ENCODE data around the gene HRK.

Gene HRK

GRCh38 chr12:116859079-116859478, 22.2 kb downstream of the HRK start:
- no peak for DNase-seq (ENCODE audit: low read depth)
- H3K4me3 ChIP-seq (ENCODE audit: low read depth, low read length) = no peak overlapping the region
- TF ChIP-seq CTCF (IDR thresholded peaks at IDR 0.05; ENCODE audit: insufficient read depth, low read depth, low read length, missing control alignments) = no peak

- no peak for DNase-seq (ENCODE audit: low read depth)
- TF ChIP-seq CTCF (IDR thresholded peaks at IDR 0.05; ENCODE audit: insufficient read depth, low read depth, low read length, missing control alignments) = no peak
Observed at GRCh38 chr12:116856729-116857128, 24.5 kb downstream of the HRK start.

DNA sequence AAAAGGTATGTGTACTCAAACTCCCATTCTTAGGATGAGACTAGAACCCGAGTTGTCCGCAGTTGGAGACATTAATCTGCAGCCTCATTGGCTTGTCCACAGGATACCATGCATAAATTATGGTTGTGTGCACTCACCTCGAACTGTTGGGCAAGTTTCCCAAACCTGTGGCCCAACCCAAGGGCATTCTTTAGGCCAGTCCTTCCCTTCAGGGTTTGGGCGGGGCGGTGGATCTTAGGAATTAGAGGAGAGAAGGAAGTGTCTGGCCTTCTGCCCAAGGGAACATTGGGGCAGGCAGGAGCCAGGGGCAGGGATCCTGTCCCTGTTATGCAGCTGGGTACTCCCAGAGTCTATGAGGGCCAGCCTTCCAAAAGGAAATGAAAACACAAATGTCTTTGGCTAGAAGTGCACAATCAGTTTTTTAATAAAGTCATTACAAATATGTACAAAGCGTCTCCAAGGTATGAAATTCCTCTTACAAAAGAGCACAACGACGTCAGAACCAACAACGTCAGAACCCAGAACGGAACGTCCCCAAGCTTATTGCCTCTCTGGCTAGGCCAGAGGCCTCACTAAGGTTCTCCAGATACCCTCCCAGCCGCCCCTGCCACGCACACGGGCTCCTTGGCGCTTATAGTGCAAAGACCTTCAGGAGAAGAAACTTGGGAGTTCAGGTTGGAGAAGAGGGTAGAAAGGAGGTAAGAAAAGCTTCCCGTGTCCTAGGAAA, 25.3 kb downstream of the HRK start:
- no peak for DNase-seq (ENCODE audit: low read depth)
- no peak for TF ChIP-seq CTCF (IDR thresholded peaks at IDR 0.05; ENCODE audit: insufficient read depth, low read depth, low read length, missing control alignments)
- H3K4me3 ChIP-seq (ENCODE audit: low read depth, low read length) = no peak overlapping the region

More at GRCh38 chr12:116856729-116857128, 24.5 kb downstream of the HRK start:
- H3K4me3 ChIP-seq (ENCODE audit: low read depth, low read length) = no peak overlapping the region

DNA sequence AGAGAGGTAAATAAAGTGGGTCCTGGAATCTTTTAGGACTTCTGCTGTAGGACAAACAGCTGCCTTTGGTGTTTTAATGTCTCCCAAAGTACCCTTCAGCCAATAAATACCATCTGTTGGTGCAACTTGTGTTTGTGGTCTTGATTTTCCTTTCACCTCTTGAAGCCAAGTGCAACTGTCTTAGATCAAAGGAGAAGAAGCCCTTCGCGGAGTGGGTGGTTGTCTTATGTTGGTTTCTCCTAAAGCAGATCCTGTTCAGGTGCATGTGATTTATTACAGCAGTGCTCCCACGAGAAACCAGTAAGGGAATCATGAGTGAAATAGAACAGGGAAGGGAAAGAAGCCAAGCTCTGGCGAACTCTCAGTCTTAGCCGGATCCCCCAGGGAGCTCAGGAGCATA, 27.7 kb downstream of the HRK start:
- no peak for TF ChIP-seq CTCF (IDR thresholded peaks at IDR 0.05; ENCODE audit: insufficient read depth, low read depth, low read length, missing control alignments)
- no peak for DNase-seq (ENCODE audit: low read depth)
- H3K4me3 ChIP-seq (ENCODE audit: low read depth, low read length) = no peak overlapping the region

DNA sequence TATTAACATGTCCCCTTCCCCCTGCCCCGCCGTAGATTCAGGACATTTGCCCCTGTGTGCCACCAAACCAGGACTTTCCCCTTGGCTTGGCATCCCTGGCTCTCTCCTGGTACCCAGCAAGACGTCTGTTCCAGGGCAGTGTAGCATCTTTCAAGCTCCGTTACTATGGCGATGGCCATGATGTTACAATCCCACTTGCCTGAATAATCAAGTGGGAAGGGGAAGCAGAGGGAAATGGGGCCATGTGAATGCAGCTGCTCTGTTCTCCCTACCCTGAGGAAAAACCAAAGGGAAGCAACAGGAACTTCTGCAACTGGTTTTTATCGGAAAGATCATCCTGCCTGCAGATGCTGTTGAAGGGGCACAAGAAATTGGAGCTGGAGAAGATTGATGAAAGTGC, 28.9 kb downstream of the HRK start:
- no peak overlapping the region for H3K4me3 ChIP-seq (ENCODE audit: low read depth, low read length)
- no peak for TF ChIP-seq CTCF (IDR thresholded peaks at IDR 0.05; ENCODE audit: insufficient read depth, low read depth, low read length, missing control alignments)
- DNase-seq (ENCODE audit: low read depth) = no peak

DNA sequence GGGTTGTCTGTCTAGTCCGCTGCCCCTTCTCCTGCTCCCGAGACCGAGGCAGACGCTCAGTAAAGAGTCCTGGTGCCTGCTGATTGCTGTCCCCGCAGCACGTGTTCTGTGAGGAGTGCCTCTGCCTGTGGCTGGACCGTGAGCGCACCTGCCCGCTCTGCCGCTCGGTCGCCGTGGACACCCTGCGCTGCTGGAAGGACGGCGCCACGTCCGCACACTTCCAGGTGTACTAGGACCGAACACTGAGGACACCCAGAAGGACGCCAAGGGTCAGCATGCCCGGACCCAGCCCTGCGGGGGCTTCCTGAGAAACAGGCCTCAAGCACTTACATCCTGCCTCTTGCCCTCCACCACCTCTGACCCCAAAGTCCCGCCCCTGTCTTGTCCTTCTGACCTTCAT, 32.0 kb downstream of the HRK start:
- H3K4me3 ChIP-seq (ENCODE audit: low read depth, low read length) = no peak overlapping the region
- DNase-seq (ENCODE audit: low read depth) = no peak
- TF ChIP-seq CTCF (IDR thresholded peaks at IDR 0.05; ENCODE audit: insufficient read depth, low read depth, low read length, missing control alignments) = no peak

DNA sequence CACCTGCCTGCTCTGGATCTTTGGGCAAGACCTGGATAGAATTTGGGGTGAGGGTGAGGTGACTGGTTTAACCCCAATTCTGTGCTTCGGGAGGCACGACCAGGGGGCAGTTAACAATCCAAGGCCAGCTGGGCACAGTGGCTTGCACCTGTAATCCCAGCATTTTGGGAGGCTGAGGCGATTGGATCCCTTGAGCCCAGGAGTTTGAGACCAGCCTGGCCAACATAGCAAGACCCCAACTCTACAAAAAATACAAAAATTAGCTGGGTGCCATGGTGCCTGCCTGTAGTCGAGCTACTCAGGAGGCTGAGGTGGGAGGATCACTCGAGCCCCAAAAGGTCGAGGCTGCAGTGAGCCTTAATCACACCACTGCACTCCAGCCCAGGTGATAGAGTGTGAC, 38.2 kb downstream of the HRK start:
- TF ChIP-seq CTCF (IDR thresholded peaks at IDR 0.05; ENCODE audit: insufficient read depth, low read depth, low read length, missing control alignments) = no peak
- H3K4me3 ChIP-seq (ENCODE audit: low read depth, low read length) = no peak overlapping the region
- no peak for DNase-seq (ENCODE audit: low read depth)
